GM13976 (cell line): ENCODE data around the gene IGSF8.

Experiments used
- DNase-seq: peaks from one replicate; pipeline ENCODE4 v3.0.0; 2012; ENCODE audit warnings: low spot score
- CTCF ChIP-seq: IDR thresholded peaks from 2 replicates; pipeline ENCODE4 v1.5.1; 2012; ENCODE audit warnings: borderline replicate concordance, mild to moderate bottlenecking; ENCODE audit not compliant: insufficient read depth; ENCODE audit errors: extremely low read depth, missing control alignments, control extremely low read depth
- in situ Hi-C: fragments of 300-500 bp; cut with MboI; formaldehyde crosslinking; loops from one replicate; pipeline ENCODE4 v1.12.0; 2022; ENCODE audit warnings: low sequenced_read_pairs, mixed read lengths, inconsistent platforms; ENCODE audit not compliant: unreplicated experiment

Gene IGSF8

DNA sequence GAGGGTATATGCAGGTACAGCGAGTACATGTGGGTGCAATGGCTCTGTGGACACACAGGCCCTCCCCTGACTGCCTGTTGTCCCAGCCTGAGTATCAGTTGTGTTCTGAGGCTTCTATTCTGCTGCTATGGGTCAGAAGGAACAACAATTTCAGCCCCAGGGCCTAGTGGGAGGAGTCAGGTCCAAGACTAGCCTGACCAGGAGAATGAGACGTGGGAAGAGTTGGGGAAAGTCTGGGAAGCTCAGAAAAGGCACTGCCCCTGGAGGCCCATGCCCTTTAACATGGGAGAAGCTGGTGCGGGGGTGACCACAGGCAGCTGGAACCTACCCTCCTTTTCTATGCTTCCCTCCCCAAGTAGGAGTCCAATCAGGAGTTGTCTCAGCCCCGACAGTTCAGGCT is 7.7 kb downstream of the IGSF8 start:
- no peak for TF ChIP-seq CTCF
- DNase-seq: no peak
- in situ Hi-C loops: loop anchor here (10.0 kb wide), 1 partner anchor 284 kb away; no protein-coding TSS in a partner anchor

DNA sequence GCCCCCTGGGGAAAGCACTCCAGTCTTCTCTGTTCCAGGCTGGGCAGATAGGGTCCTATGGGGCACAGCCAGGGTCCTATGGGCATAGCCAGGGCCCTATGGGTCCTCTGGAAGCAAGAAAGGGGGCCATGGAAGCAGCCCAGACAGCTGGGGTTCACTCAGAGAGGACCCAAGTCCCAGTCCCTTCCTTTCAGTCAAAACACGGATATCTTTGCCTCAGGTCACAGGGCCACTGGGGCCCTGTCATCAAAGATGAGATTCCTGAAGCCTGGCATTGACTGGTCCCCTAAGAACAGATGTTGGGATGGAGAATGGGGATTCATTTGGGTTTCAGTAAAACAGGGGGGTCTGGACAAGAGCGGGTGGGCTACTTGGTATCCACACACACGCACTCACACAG is 8.5 kb downstream of the IGSF8 start:
- in situ Hi-C loops: loop anchor here (10.0 kb wide), 1 partner anchor 285 kb away; no protein-coding TSS in a partner anchor
- TF ChIP-seq CTCF: no peak
- DNase-seq: no peak

DNA sequence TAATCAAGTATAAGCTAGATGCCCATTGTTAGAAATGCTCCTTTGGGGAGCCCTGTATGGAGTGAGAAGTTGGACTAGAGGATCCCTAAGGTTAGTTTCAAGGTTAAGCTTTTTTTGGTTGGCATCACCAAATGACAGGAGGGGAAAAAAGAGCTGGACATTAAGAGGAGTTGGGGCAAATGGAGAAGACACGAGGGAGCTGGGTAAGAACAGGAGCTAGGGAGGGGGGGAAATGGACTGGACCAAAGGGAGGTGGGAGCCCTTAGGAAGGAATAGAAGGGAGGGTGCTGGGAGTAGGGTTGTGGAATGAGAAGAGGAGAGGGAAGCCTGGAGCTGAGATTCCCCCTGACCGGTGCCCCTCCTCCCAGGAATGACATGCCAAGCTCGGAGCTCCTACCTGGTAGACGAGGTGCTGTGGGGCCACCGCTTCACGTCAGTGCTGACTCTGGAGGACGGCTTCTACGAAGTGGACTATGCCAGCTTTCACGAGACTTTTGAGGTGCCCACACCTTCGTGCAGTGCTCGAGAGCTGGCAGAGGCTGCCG is 11.2 kb downstream of the IGSF8 start:
- no peak for TF ChIP-seq CTCF
- in situ Hi-C loops: no loop called here
- no peak for DNase-seq

- in situ Hi-C loops: no loop called here
- no peak for DNase-seq
- TF ChIP-seq CTCF: no peak
Measured at GRCh38 chr1:160086456-160086892, 11.9 kb downstream of the IGSF8 start.

DNA sequence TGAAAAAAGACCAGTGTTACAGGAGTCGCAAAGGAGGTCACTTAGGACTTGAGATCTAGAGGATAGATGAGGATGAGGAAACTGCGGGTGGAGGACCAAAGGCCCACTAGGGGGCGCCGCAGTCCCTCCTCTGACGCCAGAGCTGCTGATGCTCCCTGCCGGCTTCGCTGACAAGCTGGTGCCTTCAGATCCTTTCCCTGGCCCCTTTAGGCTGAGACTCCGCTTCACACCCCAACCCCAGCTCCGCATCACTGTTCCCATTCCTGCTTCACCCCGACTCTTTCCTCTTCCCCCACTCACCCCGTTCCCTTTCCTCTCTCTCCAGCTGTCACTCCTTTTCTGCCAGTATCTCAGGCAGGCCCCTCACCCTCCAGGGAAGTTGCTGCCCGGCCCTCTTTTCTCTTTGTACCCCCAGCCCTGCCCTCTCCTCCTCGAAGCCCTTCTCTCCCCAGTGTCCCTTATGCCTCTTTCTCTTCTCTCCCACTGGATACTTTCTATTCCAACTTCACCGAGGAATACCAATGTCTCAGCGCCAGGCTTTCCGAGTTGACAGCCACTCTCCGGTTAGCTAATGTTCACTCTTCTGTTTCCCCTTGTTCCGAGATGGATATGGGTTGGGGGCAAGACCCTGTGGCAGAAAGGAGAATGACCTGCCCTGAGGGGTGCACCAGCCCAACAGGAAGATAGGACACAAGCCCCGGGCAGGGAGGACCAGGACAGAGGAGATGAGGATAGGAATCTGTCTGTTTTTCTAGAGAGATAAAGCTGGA is 12.5 kb downstream of the IGSF8 start:
- peak; percentile 92 for DNase-seq
- in situ Hi-C loops: no loop called here
- TF ChIP-seq CTCF: peak; percentile 66

- TF ChIP-seq CTCF: no peak
- in situ Hi-C loops: no loop called here
Measured at GRCh38 chr1:160084771-160085321, 13.6 kb downstream of the IGSF8 start.

More at GRCh38 chr1:160084771-160085321, 13.6 kb downstream of the IGSF8 start:
- DNase-seq: no peak
